ENCODE data around the gene SMARCA2. TPM values are rescaled to one million over a fixed set of nuclear protein-coding genes. Genes with fewer than 3 reads are reported as not detected.

Gene SMARCA2
- total and polyA plus RNA-seq, 9 donors: 108 to 404 (median 199) TPM

GRCh38 chr9:2093920-2094597, 78.9 kb downstream of the SMARCA2 start:
- H3K36me3 ChIP-seq: no peaks in the 10 kb centered on the region
- H3K27ac ChIP-seq: no peak overlapping the region
- TF ChIP-seq EP300 (IDR thresholded peaks at IDR 0.05) (no peak), CTCF (IDR thresholded peaks at IDR 0.05) (no peak), POLR2A (IDR thresholded peaks at IDR 0.05) (no peak)
- no peaks in the 10 kb centered on the region for H3K9me3 ChIP-seq
- intact Hi-C loops (cut with DNase I): no loop called here
- WGBS, 3 donors: 35 to 46% (median 46%) methylated on average over 2 of the region's 2 CpGs
- DNase-seq: no peak
- no peaks in the 10 kb centered on the region for H3K27me3 ChIP-seq
- no peak overlapping the region for H3K4me3 ChIP-seq
- no peaks in the 10 kb centered on the region for H3K4me1 ChIP-seq (ENCODE audit: insufficient read depth)

GRCh38 chr9:2096376-2096970, 81.3 kb downstream of the SMARCA2 start:
- TF ChIP-seq POLR2A (IDR thresholded peaks at IDR 0.05) (no peak), CTCF (IDR thresholded peaks at IDR 0.05) (no peak), EP300 (IDR thresholded peaks at IDR 0.05) (no peak)
- H3K36me3 ChIP-seq: no peaks in the 10 kb centered on the region
- H3K27me3 ChIP-seq: no peaks in the 10 kb centered on the region
- 85 to 97% (median 91%) methylated on average over 6 of the region's 6 CpGs for WGBS, 3 donors
- H3K4me3 ChIP-seq: no peak overlapping the region
- no peak overlapping the region for H3K27ac ChIP-seq
- H3K9me3 ChIP-seq: no peaks in the 10 kb centered on the region
- no peak for DNase-seq
- intact Hi-C loops (cut with DNase I): no loop called here
- H3K4me1 ChIP-seq (ENCODE audit: insufficient read depth): no peaks in the 10 kb centered on the region

GRCh38 chr9:2106666-2107065, 91.5 kb downstream of the SMARCA2 start:
- Histone ChIP-seq H3K9me3 (no peaks in the 10 kb centered on the region), H3K4me1 (ENCODE audit: insufficient read depth) (peaks cover 4% of the 10 kb centered on the region), H3K4me3 (no peak overlapping the region), H3K27me3 (no peaks in the 10 kb centered on the region), H3K36me3 (no peaks in the 10 kb centered on the region), H3K27ac (no peak overlapping the region)
- no peak for DNase-seq
- WGBS, 3 donors: 95 to 98% (median 98%) methylated on average over 1 of the region's 1 CpG
- intact Hi-C loops (cut with DNase I): no loop called here
- TF ChIP-seq EP300 (IDR thresholded peaks at IDR 0.05): no peak
- no peak for TF ChIP-seq CTCF (IDR thresholded peaks at IDR 0.05)
- no peak for TF ChIP-seq POLR2A (IDR thresholded peaks at IDR 0.05)

- peaks cover 4% of the 10 kb centered on the region for H3K4me1 ChIP-seq (ENCODE audit: insufficient read depth)
- intact Hi-C loops (cut with DNase I): no loop called here
- H3K36me3 ChIP-seq: no peaks in the 10 kb centered on the region
- H3K9me3 ChIP-seq: no peaks in the 10 kb centered on the region
- no peaks in the 10 kb centered on the region for H3K27me3 ChIP-seq
- H3K4me3 ChIP-seq: no peak overlapping the region
- peak overlapping the region in 1 of 2 donors; percentile 67 for H3K27ac ChIP-seq
- DNase-seq: peak in 2 of 5 donors; percentile 27 to 53
- TF ChIP-seq POLR2A (IDR thresholded peaks at IDR 0.05) (no peak), CTCF (IDR thresholded peaks at IDR 0.05) (no peak), EP300 (IDR thresholded peaks at IDR 0.05) (no peak)
- WGBS, 3 donors: 30 to 42% (median 34%) methylated on average over 5 of the region's 5 CpGs
Measured at GRCh38 chr9:2107906-2108451, 92.8 kb downstream of the SMARCA2 start.
